Ishikawa (cell line): ENCODE data around the gene RASGRP2.
A peak's percentile ranks its signal among the peaks of the same experiment; 100 is the strongest.

Experiments
- CEBPB ChIP-seq: IDR thresholded peaks from 2 replicates; pipeline ENCODE4 v1.6.1; 2012
- CREB1 ChIP-seq: IDR thresholded peaks from 2 replicates; pipeline ENCODE4 v1.6.1; 2012; ENCODE audit warnings: low read depth
- EP300 ChIP-seq: IDR thresholded peaks from 2 replicates; pipeline ENCODE4 v1.6.1; 2012; ENCODE audit warnings: borderline replicate concordance
- FOXM1 ChIP-seq: IDR thresholded peaks from 2 replicates; pipeline ENCODE4 v1.6.1; 2012; ENCODE audit warnings: low read depth, borderline replicate concordance
- NFIC ChIP-seq: IDR thresholded peaks from 2 replicates; pipeline ENCODE4 v1.6.1; 2012
- RAD21 ChIP-seq: IDR thresholded peaks from 2 replicates; pipeline ENCODE4 v1.6.1; 2012; ENCODE audit warnings: low read depth
- REST ChIP-seq: IDR thresholded peaks from 2 replicates; pipeline ENCODE4 v1.6.1; 2012; ENCODE audit warnings: low read depth, mild to moderate bottlenecking
- TAF1 ChIP-seq: IDR thresholded peaks from 2 replicates; pipeline ENCODE4 v1.6.1; 2012; ENCODE audit warnings: low read depth, mild to moderate bottlenecking
- TCF12 ChIP-seq: IDR thresholded peaks from 2 replicates; pipeline ENCODE4 v1.6.1; 2012; ENCODE audit warnings: low read depth
- TEAD4 ChIP-seq: IDR thresholded peaks from 2 replicates; pipeline ENCODE4 v1.6.1; 2012
- ZBTB7A ChIP-seq: IDR thresholded peaks from 2 replicates; pipeline ENCODE4 v1.6.1; 2012; ENCODE audit warnings: low read depth
- TF ChIP-seq, protein P1 (sequence below): IDR thresholded peaks from 2 replicates; pipeline ENCODE4 v1.6.1; 2012

RASGRP2 gene

DNA sequence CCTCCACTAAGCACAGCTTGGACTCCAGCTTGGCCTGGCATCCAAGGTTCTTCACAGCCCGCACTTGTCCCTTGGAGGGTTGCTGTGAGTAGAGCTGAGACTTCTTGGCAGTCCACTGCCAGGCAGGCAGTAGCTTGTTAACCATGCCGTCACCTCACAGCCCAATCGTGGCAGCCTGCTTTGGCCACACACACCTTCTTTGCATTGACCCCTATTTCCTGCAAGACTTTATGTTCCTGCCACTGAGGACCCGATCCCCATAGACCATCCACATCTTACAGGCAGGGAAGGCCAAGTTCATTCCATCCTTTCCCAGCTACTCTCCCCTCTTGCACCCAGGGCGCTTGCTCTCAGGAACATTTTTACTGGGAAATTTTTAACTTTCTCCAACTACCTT is 18.3 kb upstream of the RASGRP2 start:
- TF ChIP-seq RAD21, result no peak
- TF ChIP-seq FOXM1, result no peak
- TF ChIP-seq, protein P1, sequence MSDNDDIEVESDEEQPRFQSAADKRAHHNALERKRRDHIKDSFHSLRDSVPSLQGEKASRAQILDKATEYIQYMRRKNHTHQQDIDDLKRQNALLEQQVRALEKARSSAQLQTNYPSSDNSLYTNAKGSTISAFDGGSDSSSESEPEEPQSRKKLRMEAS, result no peak
- TF ChIP-seq CEBPB, result no peak
- no peak for TF ChIP-seq TEAD4

DNA sequence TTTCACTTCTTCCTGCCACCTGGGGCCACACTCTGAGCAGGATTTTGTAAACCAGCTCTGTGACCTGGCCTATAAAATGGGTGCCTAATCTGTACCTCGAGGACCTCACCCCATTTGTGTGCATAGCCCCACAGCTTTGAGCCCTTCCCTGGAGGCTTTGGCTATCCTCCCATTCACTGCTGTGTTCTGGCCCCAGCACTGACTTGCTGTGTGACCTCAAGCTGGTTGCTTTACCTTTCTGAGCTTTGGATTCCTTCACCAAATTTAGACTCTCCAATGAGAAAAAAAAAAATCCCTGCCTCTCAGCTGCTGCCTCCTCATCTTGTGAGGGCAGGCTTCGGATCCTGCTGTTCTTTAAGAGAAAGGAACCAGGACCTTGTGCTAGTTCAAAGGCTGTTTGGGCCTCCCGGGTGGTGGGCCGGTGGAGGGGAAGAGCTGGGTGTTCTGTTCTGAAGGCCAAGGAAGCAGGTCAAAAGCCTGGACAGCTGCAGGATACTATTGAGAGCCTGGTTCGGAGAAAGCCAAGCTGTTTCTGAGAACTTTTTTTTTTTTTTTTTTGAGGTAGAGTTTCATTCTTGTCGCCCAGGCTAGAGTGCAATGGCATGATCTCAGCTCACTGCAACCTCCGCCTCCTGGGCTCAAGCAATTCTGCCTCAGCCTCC is 16.9 kb upstream of the RASGRP2 start:
- TF ChIP-seq NFIC (no peak), ZBTB7A (0 out of 2 replicates have a peak, but pooled peaks have one; percentile 5)

- TF ChIP-seq TEAD4 (no peak), RAD21 (no peak), ZBTB7A (peak; percentile 10; the same call in 1 of the 2 replicates), CEBPB (no peak), TAF1 (no peak), TCF12 (no peak)
- TF ChIP-seq, protein P1, result no peak
These were observed 16.1 kb upstream of the RASGRP2 start, which contains the start of gene PYGM for GRCh38 chr11:64759722-64760719. Gene PYGM, minus strand, starts transcription at chr11:64759974. Its CDS starts 76 bp downstream, at chr11:64759898.

- TF ChIP-seq TCF12 (no peak), CREB1 (no peak), CEBPB (no peak), NFIC (no peak), REST (no peak), TEAD4 (no peak)
These were observed 15.3 kb upstream of the RASGRP2 start for GRCh38 chr11:64759131-64759721.

DNA sequence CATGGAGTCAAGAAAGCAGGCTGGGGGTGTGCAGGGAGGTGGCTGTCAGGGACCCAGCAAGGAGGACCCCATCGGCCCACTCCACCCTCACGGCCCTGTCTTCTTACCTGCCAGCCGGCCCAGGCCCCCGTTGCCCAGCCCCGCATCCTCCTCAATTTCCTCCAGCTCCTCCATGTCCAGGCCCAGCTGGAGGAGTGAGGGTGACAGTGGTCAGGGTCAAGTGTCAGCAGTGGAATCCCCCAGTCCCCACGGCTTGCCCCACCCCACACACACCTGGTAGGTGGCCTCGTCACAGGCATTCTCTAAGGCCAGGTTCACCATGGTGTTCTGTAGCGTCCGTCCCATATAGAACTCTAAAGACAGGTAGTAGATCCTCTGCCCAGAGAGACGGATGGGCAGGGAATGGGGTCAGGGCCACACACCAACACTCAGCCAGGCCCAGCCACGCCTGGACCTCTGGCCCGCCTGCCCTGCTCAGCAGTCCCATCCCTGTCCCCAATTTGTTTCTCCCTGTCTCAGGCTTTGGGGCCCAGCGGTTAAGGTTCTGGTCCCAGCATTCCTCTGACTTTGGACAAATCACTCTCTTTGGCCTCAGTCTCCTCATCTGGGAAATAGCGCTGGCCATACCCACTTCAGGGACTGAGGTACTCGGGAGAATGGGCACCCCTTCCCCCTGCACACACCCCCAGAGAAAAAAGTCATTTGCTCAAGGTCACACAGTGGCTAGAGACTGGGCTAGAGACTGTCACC is 14.6 kb upstream of the RASGRP2 start:
- TF ChIP-seq ZBTB7A (no peak), CEBPB (no peak), CREB1 (no peak), REST (no peak), EP300 (no peak)

- no peak for TF ChIP-seq TEAD4
These were observed 13.8 kb upstream of the RASGRP2 start for GRCh38 chr11:64757549-64758329.
